ENCODE measurements around the gene CALM1. TPM values are rescaled to one million over a fixed set of nuclear protein-coding genes. Genes with fewer than 3 reads are reported as not detected.
A peak's percentile ranks its signal among the peaks of the same experiment; 100 is the strongest.

CALM1 gene
- total RNA-seq, 1 donor from 2014 or later = 638 TPM

DNA sequence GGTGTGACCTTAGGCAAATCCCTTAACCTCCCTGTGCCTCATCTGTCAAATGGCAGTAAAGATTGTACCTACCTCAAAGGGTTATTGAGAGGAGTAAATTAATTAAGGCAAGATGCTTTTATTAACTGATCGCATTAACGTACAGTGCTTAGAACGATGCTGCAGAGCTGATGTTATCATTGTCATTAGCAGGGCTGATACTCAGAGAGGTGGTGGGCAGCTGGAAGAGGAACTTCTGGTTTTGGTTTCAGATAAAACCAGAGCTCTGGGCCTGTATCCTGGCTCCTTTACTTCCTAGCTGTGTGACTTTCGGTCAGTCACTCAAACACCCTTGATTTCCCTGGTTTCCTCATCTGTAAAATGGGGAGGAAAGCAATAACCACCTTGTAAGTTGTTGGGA is 55.1 kb downstream of the CALM1 start:
- intact Hi-C loops (cut with DNase I) = no loop called here
- ATAC-seq (no peak), DNase-seq (ENCODE audit: missing footprints) (no peak)

DNA sequence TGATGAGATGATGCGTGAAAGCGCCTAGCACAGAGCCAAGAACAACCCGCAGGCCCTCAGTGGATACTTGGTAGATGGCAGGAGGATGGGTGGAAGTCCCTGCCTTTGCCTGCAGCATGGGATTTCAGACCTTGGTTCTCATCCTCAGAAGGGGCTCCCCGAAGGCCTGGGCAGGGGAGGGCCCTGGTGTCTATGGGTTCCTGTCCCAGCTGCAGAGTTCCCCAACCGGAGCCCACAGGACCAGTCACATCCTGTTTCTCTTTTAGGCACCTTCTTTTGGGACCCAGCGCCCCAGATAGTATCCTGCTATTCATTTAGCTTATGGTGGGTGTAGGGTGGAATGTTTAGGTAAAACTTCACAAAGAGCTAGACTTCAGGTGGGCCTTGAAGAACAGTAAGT is 55.5 kb downstream of the CALM1 start:
- intact Hi-C loops (cut with DNase I) = no loop called here
- no peak for ATAC-seq
- DNase-seq (ENCODE audit: missing footprints) = no peak

DNA sequence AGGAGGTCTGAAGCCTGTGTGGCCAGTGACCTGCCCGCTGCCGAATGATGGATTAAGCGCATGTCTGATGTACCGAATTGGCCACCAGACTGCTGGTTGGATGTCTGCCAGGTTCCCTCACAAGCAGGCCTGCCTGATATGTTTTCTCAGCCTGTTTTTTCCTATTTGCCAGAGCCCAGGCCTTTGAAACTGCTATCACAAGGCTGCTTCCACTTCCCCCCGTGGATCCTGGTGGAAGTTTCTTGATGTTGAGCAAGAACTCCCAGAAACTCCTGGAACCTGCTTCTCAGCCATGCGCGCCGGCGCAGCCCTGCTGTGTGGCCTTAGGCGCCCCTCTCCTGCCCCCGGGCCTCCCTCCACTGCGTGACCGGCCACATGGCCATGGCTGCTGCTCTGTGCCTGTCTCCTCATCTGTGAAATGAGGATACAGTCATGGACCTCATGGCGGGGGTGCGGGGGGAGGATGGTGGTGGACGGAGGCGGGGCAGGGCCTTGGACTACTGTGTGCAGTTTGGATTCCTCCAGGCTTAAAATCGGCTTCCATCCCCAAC is 56.6 kb downstream of the CALM1 start:
- ATAC-seq (no peak), DNase-seq (ENCODE audit: missing footprints) (peak; percentile 73)
- intact Hi-C loops (cut with DNase I) = no loop called here

DNA sequence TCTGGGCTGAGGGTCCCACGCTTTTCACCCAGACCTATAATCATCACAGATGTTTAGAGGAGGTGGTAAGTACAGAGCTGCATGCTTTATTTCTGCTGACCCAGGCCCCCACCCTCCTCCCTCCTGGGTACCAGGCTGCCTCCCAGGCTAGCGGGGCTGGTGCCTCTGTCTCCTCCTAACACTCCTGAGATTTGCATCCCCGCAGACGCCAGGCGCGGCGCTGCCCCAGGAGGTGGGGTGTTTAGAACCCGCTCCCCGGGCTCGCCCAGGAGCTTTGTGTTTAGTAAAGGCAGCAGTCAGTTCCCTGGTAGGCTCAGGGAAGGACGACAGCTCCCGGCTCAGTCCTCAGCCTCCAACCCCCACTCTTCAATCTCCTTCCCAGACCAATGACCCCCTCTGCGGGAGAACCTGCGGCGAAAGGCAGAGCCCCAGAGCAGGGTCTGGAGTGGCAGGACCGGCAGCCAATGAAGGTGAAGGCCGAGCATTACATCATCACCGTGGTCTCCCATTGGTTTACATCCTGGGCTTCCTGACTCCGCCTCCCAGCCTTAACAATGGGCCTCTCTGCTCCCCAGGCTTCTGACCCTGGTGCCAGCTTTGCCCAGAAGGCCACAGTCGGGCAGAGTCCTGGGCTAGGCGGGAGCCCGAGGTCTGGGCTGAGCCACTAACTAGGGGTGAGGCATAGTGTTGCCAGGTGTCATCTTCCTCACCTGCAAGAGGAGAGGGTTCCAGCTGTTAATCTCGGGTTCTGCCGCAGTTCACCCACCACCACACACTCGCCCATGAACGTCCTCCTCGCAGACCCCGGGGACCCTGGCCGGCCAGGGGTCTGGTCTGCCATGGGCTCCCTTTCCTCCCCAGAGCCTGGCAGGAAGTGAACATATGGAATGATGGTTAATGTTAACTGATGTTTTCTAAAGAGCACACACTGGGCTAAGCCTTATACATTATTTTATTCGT is 57.5 kb downstream of the CALM1 start:
- intact Hi-C loops (cut with DNase I) = no loop called here
- ATAC-seq (peak; percentile 89), DNase-seq (ENCODE audit: missing footprints) (peak; percentile 79)

DNA sequence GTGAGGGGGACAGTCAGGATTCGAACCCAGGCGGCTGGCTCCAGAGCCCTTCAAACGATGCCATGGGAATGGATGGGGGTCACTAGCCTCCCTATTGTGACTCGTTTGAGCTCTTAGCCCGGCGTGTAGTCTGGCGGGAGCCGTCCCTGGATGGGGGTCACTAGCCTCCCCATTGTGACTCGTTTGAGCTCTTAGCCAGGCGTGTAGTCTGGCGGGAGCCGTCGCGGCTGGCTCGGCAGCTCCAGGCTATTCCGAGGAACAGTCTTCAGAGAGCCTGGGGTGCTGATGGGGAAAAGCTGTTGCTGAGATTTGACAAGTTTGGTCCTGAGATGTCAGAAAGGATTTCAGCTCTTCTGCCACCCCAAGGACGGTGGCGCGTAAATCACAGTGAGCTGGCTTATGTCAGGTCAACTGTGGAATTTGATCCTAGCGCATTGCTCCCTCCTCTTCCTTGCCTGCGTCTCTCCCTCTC is 58.3 kb downstream of the CALM1 start:
- intact Hi-C loops (cut with DNase I) = no loop called here

DNA sequence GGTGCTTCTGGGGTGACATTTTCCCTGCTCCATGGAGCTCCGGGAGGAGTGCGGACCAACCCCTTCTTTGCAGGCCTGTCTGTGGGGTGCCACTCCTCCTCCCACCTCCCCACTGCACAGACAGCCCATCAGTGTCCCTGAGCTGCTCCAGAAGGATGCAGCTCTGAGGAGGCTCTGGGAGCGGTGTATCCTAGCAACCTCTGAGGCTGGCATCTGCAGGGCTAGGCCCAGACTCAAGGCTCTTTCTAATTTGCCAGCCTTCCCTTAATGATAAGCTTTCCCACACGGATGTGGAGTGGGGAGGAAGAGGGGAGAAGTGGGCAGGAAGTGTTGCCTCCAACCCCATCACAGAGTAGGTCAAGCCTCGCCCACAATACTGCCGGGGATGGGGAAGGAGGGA is 59.7 kb downstream of the CALM1 start:
- DNase-seq (ENCODE audit: missing footprints) (no peak), ATAC-seq (no peak)
- intact Hi-C loops (cut with DNase I) = no loop called here

More for the DNA sequence above, 58.3 kb downstream of the CALM1 start:
- DNase-seq (ENCODE audit: missing footprints) (no peak), ATAC-seq (no peak)

DNA sequence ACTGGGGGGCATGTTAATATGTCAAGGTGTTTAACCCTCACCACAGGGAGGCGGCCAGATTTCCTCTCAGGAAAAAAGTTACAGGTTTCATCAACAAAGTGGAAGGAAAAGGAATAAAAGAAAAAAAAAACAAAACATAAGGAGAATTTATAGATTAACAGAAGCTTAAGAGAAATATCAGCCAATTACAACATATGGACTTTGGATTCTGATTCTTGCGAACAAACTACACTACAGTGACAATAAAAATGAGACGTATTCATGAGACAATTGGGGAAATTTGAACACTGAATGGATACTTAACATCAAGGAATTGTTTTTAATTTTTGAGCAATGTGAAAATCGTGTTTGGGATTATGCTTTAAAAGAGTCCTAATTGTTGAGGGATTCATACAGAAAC is 60.4 kb downstream of the CALM1 start:
- intact Hi-C loops (cut with DNase I) = no loop called here
- ATAC-seq (no peak), DNase-seq (ENCODE audit: missing footprints) (no peak)

Other genes with a start within 250 kb of the CALM1 start
- 125 TPM for gene PSMC1, start 140.5 kb upstream of the CALM1 start, total RNA-seq
- gene NRDE2, start 65.1 kb upstream of the CALM1 start, total RNA-seq = 11.2 TPM

Measured in Right ventricle myocardium inferior (tissue), 1 donor.